ENCODE data around the gene SMAD7.

The SMAD7 gene

DNA sequence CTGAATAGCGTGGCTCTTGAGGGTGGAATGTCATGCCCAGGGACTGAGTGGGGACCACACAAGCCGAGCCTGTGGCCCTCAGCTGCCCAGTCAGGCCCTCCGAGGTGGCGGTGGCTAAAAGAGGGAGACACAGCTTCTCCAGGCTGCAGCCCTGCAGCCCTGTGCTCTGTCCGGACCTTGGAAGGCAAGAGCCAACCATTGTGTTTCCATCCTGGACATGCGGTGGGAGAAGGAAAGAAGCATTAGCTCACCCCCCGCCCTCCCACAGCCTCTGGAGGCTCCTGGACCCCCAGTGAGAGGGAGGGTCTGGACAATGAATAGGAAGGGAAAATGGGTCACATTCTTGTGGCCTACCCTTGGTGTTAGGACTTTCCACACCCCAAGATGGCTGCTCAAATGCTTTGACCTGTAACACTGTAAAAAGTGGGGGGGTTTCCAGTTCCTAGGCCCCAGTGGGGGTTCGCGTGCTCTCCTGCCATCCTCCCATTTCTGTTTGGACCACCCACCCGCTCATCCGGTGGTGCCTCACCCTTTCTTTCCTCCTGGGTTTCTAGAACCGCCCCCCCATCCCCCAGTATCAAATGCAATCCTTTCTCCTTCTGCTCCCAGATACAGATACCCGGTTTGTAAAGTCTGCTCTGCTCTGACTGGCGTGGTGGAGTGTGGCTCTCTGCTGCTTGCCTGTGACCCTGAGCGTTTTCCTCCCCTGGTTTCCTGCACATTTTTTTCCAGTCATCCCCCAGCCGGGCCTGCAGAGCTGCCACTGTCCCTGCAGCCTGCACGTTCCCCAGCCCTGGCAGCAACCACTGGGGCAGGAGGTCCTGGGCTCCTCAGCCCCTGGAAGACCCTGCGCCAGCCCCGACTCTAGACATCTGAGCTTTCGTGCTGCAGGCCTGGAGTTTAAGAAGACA, 36.3 kb upstream of the SMAD7 start:
- no peak for DNase-seq (ENCODE audit: low read depth, low spot score)

- DNase-seq (ENCODE audit: low read depth, low spot score) = no peak
Observed at GRCh38 chr18:48985161-48985560, 34.4 kb upstream of the SMAD7 start.

- no peak for DNase-seq (ENCODE audit: low read depth, low spot score)
Observed at GRCh38 chr18:48983793-48984437, 33.1 kb upstream of the SMAD7 start.

DNA sequence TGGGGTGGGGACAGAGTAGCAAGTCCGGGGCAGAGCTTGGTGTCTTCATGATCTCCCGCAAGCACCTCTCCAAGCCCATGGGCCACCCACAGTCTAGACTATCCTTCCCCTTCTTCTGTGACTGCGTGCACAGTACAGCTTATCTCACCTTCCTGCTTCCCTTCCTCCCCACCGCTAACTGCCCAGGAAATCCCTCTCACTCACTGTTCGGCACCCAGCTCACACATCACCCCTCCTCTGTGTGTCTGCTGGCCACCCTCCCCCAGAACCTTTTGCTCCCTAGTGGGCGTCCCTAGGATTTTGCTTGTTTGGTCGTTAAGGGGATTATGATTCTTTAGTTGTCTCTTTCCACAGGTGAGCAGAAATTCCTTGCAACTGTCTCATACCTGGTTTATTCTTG, 31.5 kb upstream of the SMAD7 start:
- DNase-seq (ENCODE audit: low read depth, low spot score) = no peak

DNA sequence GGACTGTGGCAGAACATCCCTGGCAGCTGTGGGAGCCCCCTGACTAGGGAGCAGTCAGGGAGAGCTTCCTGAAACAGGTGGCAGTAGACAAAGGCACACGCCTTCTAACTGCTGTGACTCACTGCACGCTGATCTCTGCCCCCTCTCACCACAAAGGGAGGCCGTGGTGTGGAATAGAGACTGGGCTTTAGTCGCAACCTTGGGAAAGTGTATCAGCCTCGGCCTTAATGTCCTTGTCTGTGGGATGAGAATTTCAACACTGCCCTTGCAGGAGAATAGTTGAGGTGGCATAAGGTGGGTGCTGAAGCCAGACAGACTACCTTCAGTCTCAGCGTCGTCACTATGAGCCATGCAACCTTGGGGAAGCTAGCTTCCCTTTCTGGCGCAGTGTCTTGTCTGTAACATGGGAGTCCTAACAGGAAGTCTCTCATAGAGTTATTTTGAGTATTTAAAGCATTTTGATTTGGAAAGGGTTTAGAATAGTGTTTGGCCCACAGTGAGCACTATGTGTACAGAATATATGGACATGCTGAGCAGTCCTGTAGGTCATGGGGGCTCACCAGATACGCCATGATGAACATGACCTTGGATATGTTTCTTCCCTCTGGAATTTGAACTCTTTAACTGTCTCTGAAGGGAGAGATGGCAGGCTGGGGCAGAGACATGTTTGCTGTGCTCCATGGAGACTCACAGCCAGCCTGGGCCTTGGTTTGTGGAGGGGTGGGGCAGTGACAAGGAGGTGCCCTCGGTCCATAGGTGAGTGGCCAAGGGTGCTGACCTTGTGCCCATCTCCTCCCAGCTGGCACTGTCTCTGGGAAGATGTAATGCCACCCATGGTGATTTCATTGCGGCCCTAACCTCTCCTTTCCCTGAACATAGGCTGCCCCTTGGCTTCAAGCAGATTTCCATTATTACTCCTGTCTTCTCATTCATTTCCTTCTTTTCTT, 29.5 kb upstream of the SMAD7 start:
- DNase-seq (ENCODE audit: low read depth, low spot score) = no peak

GRCh38 chr18:48977914-48978313, 27.1 kb upstream of the SMAD7 start:
- no peak for DNase-seq (ENCODE audit: low read depth, low spot score)

DNA sequence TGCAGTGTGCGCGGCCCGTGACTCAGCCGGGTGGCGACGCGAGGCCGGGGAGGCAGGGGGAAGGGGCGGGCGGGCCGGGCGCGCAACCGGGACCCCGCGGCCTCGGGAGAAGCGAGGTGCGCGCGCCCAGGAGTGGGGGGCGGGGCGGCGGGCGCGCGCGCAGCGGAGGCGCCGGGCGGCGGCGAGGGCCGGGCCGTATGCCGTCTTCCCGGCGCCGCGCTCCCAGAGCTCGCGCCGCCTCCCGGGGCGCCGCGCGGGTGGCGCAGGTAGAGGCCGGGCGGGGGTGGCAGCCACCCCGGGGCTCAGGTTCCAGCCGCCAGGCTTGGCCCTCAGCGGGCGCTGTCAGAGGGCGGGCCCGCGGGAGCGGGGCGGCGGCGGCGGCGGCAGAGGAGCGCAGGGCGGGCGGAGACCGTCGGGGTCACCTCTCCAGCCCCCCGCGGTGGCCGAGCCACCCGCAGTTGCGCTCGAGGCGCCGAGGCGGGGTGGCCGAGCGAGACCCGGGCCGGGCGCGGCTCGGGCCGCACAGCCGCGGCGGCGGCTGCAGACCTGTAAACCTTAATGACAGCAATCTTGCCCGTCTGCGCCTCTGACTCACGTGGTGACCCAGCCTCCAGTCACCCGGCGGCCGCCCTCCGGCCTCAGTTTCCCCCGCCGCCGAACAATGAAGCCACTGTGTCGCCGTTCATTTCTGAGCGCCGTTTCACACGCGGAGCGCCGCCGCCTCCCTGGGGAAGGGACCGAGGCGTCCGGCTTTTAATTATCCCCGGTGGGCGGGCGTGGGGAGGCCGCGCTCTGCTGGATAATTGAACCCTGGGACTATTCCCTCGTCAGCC, 25.3 kb upstream of the SMAD7 start:
- DNase-seq (ENCODE audit: low read depth, low spot score) = no peak

DNA sequence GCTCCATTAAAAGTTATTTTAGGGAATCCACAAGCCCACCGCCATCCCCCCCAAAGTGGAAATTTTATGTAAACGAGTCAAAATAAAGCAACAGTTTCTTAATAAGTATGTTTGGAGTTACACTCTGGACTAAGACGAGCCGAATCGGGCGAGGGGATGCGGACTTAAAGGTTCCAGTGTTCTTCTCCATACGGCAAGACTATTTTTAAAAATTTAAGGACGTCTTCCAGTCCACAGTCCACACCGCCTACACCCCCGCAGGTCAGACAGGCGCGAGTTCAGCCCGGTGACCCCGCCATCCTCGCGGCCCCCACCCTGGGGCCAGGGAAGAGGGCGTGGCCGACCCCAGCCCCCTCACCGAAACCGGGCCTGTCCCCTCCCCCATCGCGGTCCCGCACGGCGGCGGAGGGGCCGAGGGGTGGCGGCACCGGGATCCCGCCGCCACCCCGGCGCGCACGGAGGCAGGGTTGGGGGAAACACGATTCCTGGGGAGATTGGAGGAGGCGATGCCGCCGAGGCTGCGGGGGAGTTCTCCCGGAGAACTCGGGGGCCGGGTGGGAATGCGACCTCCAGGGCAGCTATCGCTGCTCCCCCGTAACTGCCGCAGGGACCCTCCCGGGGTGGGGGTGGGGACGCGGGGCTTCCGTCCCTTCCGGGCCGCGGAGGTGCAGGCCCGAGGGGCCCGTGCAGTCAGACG, 24.5 kb upstream of the SMAD7 start:
- DNase-seq (ENCODE audit: low read depth, low spot score) = no peak

GRCh38 chr18:48974304-48975119, 23.7 kb upstream of the SMAD7 start:
- DNase-seq (ENCODE audit: low read depth, low spot score) = no peak

GRCh38 chr18:48973731-48974130, 23.0 kb upstream of the SMAD7 start:
- no peak for DNase-seq (ENCODE audit: low read depth, low spot score)

- no peak for DNase-seq (ENCODE audit: low read depth, low spot score)
Observed at GRCh38 chr18:48968412-48969215, 17.8 kb upstream of the SMAD7 start.

- DNase-seq (ENCODE audit: low read depth, low spot score) = no peak
Observed at GRCh38 chr18:48967545-48967944, 16.8 kb upstream of the SMAD7 start.

GRCh38 chr18:48966523-48966922, 15.8 kb upstream of the SMAD7 start:
- no peak for DNase-seq (ENCODE audit: low read depth, low spot score)

DNA sequence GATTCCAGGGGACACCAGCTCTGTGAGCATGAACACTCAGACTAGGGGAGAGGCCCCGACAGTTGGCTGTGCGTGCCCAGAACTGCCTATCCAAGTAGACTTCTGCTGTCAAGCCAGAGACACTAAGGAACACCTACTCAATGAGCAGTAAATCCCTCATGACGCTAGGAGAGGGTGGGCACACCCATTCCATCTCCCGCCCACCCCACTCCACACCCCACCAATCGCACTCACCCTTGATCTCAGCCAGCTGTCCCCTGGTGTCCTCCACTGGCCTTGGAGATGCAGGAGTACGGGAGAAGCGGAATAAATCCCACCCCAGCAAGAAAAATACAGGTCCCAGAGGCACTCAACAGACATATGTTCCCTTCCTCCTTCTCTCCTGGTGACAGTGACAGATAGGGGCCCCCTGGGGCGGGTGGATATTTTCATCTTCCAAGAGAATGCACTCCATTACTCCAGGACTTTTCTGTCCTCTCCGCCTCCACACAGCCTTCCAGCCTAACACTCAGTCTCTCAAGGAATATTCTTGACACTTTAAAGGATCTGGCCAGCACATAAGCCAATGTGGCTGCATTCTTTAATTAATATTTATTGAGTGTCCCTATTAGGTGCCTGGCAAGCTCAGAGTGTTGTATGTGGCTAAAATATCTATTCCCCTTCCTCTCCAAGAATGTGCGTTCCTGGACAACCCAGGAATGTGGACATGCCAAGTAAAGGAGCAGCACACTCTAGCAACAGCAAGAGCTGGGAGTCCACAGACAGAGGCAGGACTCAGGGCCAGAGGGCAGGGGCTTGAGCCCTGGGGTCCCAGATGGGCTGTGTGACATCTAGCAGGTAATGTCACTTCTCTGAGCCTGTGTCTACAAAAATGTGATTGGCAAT, 13.1 kb upstream of the SMAD7 start:
- no peak for DNase-seq (ENCODE audit: low read depth, low spot score)

GRCh38 chr18:48962994-48963561, 12.3 kb upstream of the SMAD7 start:
- DNase-seq (ENCODE audit: low read depth, low spot score) = no peak

DNA sequence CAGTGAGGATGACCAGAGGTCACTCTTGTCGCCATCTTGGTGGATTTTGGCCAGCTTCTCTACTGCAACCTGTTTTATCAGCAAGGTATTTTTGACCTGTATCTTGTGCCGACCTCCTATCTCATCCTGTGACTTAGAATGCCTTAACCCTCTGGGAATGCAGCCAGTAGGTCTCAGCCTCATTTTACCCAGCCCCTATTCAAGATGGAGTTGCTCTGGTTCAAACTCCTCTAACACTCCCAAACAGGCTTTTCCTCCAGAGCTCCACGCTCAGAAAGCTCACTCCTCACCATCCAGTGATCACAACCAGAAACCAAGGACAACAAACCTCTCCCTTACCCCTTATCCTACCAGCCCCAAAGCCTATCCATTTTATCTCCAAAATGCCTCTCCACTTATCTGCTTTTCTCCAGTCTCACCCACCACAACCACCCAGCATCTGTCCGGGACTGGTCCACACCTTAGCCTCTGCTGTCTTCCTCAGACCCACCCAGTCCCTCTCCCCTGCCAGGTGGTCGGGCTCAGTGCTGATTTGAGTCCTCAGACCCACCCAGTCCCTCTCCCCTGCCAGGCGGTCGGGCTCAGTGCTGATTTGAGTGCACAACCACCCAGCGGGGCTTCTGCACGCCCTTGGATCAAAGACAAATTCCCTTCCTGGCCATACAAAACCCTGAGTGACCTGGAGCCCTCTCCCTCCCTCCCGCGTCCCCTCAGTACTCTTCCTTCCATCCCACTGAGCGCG, 11.7 kb upstream of the SMAD7 start:
- no peak for DNase-seq (ENCODE audit: low read depth, low spot score)

GRCh38 chr18:48961547-48961946, 10.8 kb upstream of the SMAD7 start:
- DNase-seq (ENCODE audit: low read depth, low spot score) = no peak
